Tibial nerve (tissue), 4 donors: ENCODE measurements around the gene RIOK2.

Experiments
- EP300 ChIP-seq, 2 donors: sonication (generic); formaldehyde crosslinking; IDR thresholded peaks; one replicate each; pipeline ENCODE4 v1.6.1; 2017; ENCODE audit warnings: antibody characterized with exemption in 2 of 2, mild to moderate bottlenecking in 1 of 2
- POLR2A ChIP-seq, 2 donors: fragments of 450-650 bp; IDR thresholded peaks; one replicate each; pipeline ENCODE4 v1.6.1; 2017; ENCODE audit warnings: antibody characterized with exemption in 2 of 2, mild to moderate bottlenecking in 2 of 2, moderate library complexity in 2 of 2
- TF ChIP-seq, protein P1 (sequence below), 5 experiments: fragments of 200-600 bp in 3 of 5; fragments of 450-650 bp in 2 of 5; sonication (generic) in 3 of 5; IDR thresholded peaks; one replicate each; pipeline ENCODE4 v1.5.1; 2016 to 2019; ENCODE audit warnings: antibody characterized with exemption in 5 of 5, mild to moderate bottlenecking in 3 of 5, moderate library complexity in 2 of 5

DNA sequence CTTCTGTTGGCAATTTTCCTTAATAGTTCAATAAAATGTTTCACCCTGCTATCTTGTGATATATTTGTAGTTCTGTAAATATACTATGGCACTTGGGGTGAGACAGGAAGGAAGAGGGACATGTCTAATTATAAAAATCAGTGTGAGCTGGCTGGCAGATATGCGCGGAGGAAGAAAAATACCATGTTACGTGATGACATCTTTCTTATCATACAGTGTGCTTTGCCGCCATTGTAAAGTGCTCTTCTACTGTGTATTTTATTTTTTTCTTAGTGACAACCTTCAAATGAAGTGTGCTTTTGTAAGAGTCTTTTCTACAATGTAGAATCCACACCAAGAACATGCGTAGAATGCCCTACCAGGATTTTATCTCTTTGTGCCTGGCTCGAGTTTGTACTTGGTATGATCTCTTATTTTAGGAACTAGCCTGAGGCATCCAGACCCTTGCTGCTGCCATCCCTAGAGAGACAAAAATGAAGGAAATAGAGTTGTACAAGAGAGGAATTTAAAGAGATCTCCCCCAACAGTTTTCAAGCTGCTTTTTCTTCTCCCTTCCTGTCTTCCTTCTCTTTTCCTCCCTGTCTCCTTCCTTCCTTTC, 46.7 kb upstream of the RIOK2 start:
- TF ChIP-seq, protein P1, sequence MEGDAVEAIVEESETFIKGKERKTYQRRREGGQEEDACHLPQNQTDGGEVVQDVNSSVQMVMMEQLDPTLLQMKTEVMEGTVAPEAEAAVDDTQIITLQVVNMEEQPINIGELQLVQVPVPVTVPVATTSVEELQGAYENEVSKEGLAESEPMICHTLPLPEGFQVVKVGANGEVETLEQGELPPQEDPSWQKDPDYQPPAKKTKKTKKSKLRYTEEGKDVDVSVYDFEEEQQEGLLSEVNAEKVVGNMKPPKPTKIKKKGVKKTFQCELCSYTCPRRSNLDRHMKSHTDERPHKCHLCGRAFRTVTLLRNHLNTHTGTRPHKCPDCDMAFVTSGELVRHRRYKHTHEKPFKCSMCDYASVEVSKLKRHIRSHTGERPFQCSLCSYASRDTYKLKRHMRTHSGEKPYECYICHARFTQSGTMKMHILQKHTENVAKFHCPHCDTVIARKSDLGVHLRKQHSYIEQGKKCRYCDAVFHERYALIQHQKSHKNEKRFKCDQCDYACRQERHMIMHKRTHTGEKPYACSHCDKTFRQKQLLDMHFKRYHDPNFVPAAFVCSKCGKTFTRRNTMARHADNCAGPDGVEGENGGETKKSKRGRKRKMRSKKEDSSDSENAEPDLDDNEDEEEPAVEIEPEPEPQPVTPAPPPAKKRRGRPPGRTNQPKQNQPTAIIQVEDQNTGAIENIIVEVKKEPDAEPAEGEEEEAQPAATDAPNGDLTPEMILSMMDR (IDR thresholded peaks at IDR 0.05) = no peak
- TF ChIP-seq EP300 (IDR thresholded peaks at IDR 0.05) = no peak
- TF ChIP-seq POLR2A (IDR thresholded peaks at IDR 0.05) = no peak
